Epithelial cell of proximal tubule (primary cell): Measurements from ENCODE around the gene USP38. TPM values are rescaled to one million over a fixed set of nuclear protein-coding genes. Genes with fewer than 3 reads are reported as not detected.
"Not testable (repeated sequence)": the region's sequence is repeated elsewhere in the genome, so short reads cannot be mapped to it uniquely, and the experiment has no call there.

Source experiments
- DNase-seq: peaks from one replicate; pipeline ENCODE4 v3.0.0-alpha.2; 2011; ENCODE audit warnings: low read depth
- H3K4me3 ChIP-seq: 2 replicates; pipeline ENCODE4 v1.5.1; 2011; ENCODE audit warnings: low read depth, mild to moderate bottlenecking, low read length
- CTCF ChIP-seq: conservative IDR thresholded peaks from 2 replicates; pipeline ENCODE4 v1.5.1; 2012; ENCODE audit warnings: low read depth, mild to moderate bottlenecking, low read length
- total RNA-seq: library from RNA; depleted of rRNA; stranded (reverse); fragments of >200 nt; gene quantifications from 2 replicates; pipeline ENCODE4 v1.2.3, GENCODE V29; 2015

USP38 gene
- total RNA-seq, 1 donor from 2014 or later = 13.7 TPM

GRCh38 chr4:143256456-143256855, 71.7 kb downstream of the USP38 start:
- TF ChIP-seq CTCF = no peak
- no peak overlapping the region for H3K4me3 ChIP-seq
- no peak for DNase-seq

- no peak overlapping the region for H3K4me3 ChIP-seq
- no peak for TF ChIP-seq CTCF
- DNase-seq = no peak
These were observed 72.6 kb downstream of the USP38 start for GRCh38 chr4:143257356-143257755.

GRCh38 chr4:143260750-143261149, 76.0 kb downstream of the USP38 start:
- DNase-seq = no peak
- TF ChIP-seq CTCF = no peak
- no peak overlapping the region for H3K4me3 ChIP-seq

GRCh38 chr4:143262838-143263237, 78.1 kb downstream of the USP38 start:
- no peak for DNase-seq
- TF ChIP-seq CTCF = no peak
- H3K4me3 ChIP-seq = no peak overlapping the region

GRCh38 chr4:143267690-143268089, 83.0 kb downstream of the USP38 start:
- not testable (repeated sequence) for DNase-seq, H3K4me3 ChIP-seq

GRCh38 chr4:143270256-143270838, 85.6 kb downstream of the USP38 start:
- no peak overlapping the region for H3K4me3 ChIP-seq
- TF ChIP-seq CTCF = no peak
- no peak for DNase-seq

Other genes with a start within 250 kb of the USP38 start
- 5.5 and 12.2 TPM in 2 replicates for gene GAB1, start 152.0 kb downstream of the USP38 start, total RNA-seq